HepG2 (cell line): ENCODE results near the gene R3HDM4. TPM values are rescaled to one million over a fixed set of nuclear protein-coding genes. Genes with fewer than 3 reads are reported as not detected.

Experiments
- CEBPG ChIP-seq: IDR thresholded peaks from 2 replicates; pipeline ENCODE4 v1.6.1; 2016
- CENPT ChIP-seq: sonication (generic); formaldehyde crosslinking; IDR thresholded peaks from 2 replicates; pipeline ENCODE4 v1.8.0; 2022; ENCODE audit warnings: low read depth, mild to moderate bottlenecking, moderate library complexity, missing genetic modification reagents
- HNRNPLL ChIP-seq: fragments of 200-400 bp; formaldehyde crosslinking; IDR thresholded peaks from 2 replicates; pipeline ENCODE4 v1.6.1; 2017; ENCODE audit warnings: mild to moderate bottlenecking, low read depth, low read length; ENCODE audit not compliant: poor library complexity, severe bottlenecking
- IRF9 ChIP-seq: sonication (generic); formaldehyde crosslinking; IDR thresholded peaks from 2 replicates; pipeline ENCODE4 v1.8.0; 2022; ENCODE audit warnings: missing genetic modification reagents, mild to moderate bottlenecking, borderline replicate concordance
- ISX ChIP-seq: sonication (generic); formaldehyde crosslinking; conservative IDR thresholded peaks from 2 replicates; pipeline ENCODE4 v1.5.0; 2020; ENCODE audit warnings: missing genetic modification reagents
- NFIC ChIP-seq: IDR thresholded peaks from 2 replicates; pipeline ENCODE4 v1.6.1; 2012; ENCODE audit warnings: mild to moderate bottlenecking, low read length, inconsistent platforms
- RAD51 ChIP-seq: fragments of 450-650 bp; IDR thresholded peaks from 2 replicates; pipeline ENCODE4 v1.6.1; 2016; ENCODE audit warnings: borderline replicate concordance
- SATB2 ChIP-seq: sonication (generic); formaldehyde crosslinking; IDR thresholded peaks from 2 replicates; pipeline ENCODE4 v1.5.0; 2020; ENCODE audit warnings: missing genetic modification reagents
- SMARCE1 ChIP-seq: fragments of 450-650 bp; IDR thresholded peaks from 2 replicates; pipeline ENCODE4 v1.6.1; 2017; ENCODE audit warnings: borderline replicate concordance
- SP4 ChIP-seq: sonication (generic); formaldehyde crosslinking; IDR thresholded peaks from 2 replicates; pipeline ENCODE4 v1.8.1; 2023; ENCODE audit warnings: mild to moderate bottlenecking, missing genetic modification reagents
- TP53 ChIP-seq: sonication (generic); formaldehyde crosslinking; conservative IDR thresholded peaks from 2 replicates; pipeline ENCODE4 v1.4.0; 2020; ENCODE audit warnings: missing genetic modification reagents
- ZBTB46 ChIP-seq: sonication (generic); formaldehyde crosslinking; IDR thresholded peaks from 2 replicates; pipeline ENCODE4 v1.4.0; 2020; ENCODE audit warnings: mild to moderate bottlenecking, missing genetic modification reagents, borderline replicate concordance
- ZNF484 ChIP-seq: sonication (generic); formaldehyde crosslinking; IDR thresholded peaks from 2 replicates; pipeline ENCODE4 v1.5.1; 2020; ENCODE audit warnings: mild to moderate bottlenecking, low read depth, missing genetic modification reagents, borderline replicate concordance
- ZNF556 ChIP-seq: sonication (generic); formaldehyde crosslinking; IDR thresholded peaks from 2 replicates; pipeline ENCODE4 v1.4.0; 2020; ENCODE audit warnings: mild to moderate bottlenecking, missing genetic modification reagents, borderline replicate concordance
- ZNF749 ChIP-seq: sonication (generic); formaldehyde crosslinking; IDR thresholded peaks from 2 replicates; pipeline ENCODE4 v1.8.0; 2022; ENCODE audit warnings: mild to moderate bottlenecking, missing genetic modification reagents, moderate library complexity, borderline replicate concordance
- ZNF883 ChIP-seq: sonication (generic); formaldehyde crosslinking; IDR thresholded peaks from 2 replicates; pipeline ENCODE4 v1.5.1; 2020; ENCODE audit warnings: mild to moderate bottlenecking, missing genetic modification reagents; ENCODE audit errors: not compliant biosample characterization
- polyA plus RNA-seq, 8 experiments: library from polyadenylated mRNA; depleted of rRNA in 3 of 8; stranded (reverse) in 7 of 8; unstranded in 1 of 8; fragments of >200 nt; fragmentation: Illumina TruSeq in 4 of 8; extraction: Trizol in 4 of 8; gene quantifications; 2 replicates each; pipeline versions ENCODE4 v1.2.1 to v1.2.3, GENCODE V29; 2011 to 2016; ENCODE audit warnings: low read depth in 4 of 8, missing spikeins in 1 of 8, mixed read lengths in 1 of 8; ENCODE audit not compliant: insufficient read depth in 1 of 8
- total RNA-seq, 5 experiments: library from RNA; depleted of rRNA; stranded (reverse); fragments of >200 nt; fragmentation: Illumina TruSeq; extraction: Trizol; gene quantifications; 2 replicates each; pipeline ENCODE4 v1.2.3, GENCODE V29; 2016; ENCODE audit warnings: low read depth in 1 of 5
- TF ChIP-seq, protein P1 (sequence below): sonication (generic); formaldehyde crosslinking; IDR thresholded peaks from 2 replicates; pipeline ENCODE4 v1.4.0; 2020; ENCODE audit warnings: missing genetic modification reagents
- TF ChIP-seq, protein P2 (sequence below): IDR thresholded peaks from 2 replicates; pipeline ENCODE4 v1.6.1; 2012; ENCODE audit warnings: low read length, improper control_type of control experiment
- TF ChIP-seq, protein P3 (sequence below), 2 experiments: fragments of 450-650 bp in 1 of 2; sonication (generic) in 1 of 2; formaldehyde crosslinking; IDR thresholded peaks; 2 replicates each; pipeline versions ENCODE4 v1.5.0 to v1.8.0; 2020 to 2022; ENCODE audit warnings: mild to moderate bottlenecking in 1 of 2, missing genetic modification reagents in 1 of 2
- TF ChIP-seq, protein P4 (sequence below): sonication (generic); formaldehyde crosslinking; IDR thresholded peaks from 2 replicates; pipeline ENCODE4 v1.5.0; 2020; ENCODE audit warnings: missing genetic modification reagents

R3HDM4 gene
- total and polyA plus RNA-seq, 2 of the 13 experiments (the other 11 are each of a cell fraction or from before 2014, with no cell fraction given) = 26.2 to 26.9 TPM

DNA sequence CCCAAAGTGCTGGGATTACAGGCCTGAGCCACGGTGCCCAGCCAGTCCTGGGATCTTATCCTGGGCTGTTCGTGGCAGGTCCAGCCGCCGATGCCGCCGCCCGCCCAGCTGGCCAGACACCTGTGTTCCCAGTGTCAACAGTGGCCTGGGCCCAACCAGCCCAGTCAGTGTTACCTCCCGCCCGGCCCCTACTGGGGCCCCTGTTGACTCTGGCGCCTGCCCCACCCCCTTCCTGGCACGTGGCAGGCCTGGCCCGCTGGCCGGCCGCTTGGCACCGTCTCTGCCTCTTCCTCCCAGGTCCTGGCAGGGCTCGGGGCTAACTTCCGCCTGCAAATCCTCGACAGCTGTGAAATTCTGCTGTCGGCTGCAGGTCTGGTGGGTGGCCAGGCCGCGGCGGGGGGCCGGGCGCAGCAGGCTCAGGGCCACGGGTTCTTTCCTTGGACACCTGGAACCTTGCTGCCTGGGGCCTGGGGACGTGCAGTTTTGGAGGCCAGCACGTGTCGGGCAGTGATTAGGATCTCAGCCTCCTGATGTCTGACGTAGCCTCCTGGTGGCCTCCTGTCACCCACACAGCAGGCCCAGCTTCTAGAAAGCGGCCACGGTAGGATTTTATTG lies 22.0 kb upstream of the R3HDM4 start (continued):
- no peak for TF ChIP-seq ZNF484 (CRISPR knock-in tag)
- peak; percentile 51 for TF ChIP-seq CEBPG
- TF ChIP-seq, protein P1, sequence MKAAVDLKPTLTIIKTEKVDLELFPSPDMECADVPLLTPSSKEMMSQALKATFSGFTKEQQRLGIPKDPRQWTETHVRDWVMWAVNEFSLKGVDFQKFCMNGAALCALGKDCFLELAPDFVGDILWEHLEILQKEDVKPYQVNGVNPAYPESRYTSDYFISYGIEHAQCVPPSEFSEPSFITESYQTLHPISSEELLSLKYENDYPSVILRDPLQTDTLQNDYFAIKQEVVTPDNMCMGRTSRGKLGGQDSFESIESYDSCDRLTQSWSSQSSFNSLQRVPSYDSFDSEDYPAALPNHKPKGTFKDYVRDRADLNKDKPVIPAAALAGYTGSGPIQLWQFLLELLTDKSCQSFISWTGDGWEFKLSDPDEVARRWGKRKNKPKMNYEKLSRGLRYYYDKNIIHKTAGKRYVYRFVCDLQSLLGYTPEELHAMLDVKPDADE (CRISPR knock-in tag) = no peak
- TF ChIP-seq IRF9 = peak; percentile 48
- peak; percentile 88; the same call in 1 of the 2 replicates for TF ChIP-seq ZNF556 (CRISPR knock-in tag)
- no peak; the same call in 1 of the 2 replicates for TF ChIP-seq ZNF749 (CRISPR knock-in tag)
- TF ChIP-seq ZBTB46 = 0 out of 2 replicates have a peak, but pooled peaks have one; percentile 61
- peak; percentile 53 for TF ChIP-seq HNRNPLL
- TF ChIP-seq, protein P2, sequence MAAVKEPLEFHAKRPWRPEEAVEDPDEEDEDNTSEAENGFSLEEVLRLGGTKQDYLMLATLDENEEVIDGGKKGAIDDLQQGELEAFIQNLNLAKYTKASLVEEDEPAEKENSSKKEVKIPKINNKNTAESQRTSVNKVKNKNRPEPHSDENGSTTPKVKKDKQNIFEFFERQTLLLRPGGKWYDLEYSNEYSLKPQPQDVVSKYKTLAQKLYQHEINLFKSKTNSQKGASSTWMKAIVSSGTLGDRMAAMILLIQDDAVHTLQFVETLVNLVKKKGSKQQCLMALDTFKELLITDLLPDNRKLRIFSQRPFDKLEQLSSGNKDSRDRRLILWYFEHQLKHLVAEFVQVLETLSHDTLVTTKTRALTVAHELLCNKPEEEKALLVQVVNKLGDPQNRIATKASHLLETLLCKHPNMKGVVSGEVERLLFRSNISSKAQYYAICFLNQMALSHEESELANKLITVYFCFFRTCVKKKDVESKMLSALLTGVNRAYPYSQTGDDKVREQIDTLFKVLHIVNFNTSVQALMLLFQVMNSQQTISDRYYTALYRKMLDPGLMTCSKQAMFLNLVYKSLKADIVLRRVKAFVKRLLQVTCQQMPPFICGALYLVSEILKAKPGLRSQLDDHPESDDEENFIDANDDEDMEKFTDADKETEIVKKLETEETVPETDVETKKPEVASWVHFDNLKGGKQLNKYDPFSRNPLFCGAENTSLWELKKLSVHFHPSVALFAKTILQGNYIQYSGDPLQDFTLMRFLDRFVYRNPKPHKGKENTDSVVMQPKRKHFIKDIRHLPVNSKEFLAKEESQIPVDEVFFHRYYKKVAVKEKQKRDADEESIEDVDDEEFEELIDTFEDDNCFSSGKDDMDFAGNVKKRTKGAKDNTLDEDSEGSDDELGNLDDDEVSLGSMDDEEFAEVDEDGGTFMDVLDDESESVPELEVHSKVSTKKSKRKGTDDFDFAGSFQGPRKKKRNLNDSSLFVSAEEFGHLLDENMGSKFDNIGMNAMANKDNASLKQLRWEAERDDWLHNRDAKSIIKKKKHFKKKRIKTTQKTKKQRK = no peak
- TF ChIP-seq ISX = 0 out of 2 replicates have a peak, but pooled peaks have one; percentile 40
- TF ChIP-seq ZNF883 (CRISPR knock-in tag) = no peak
- peak; percentile 28; the same call in 1 of the 2 replicates for TF ChIP-seq CENPT
- peak; percentile 80 for TF ChIP-seq SP4 (CRISPR knock-in tag)
- TF ChIP-seq SATB2 = 0 out of 2 replicates have a peak, but pooled peaks have one; percentile 59
- TF ChIP-seq SMARCE1 = no peak
- no peak; the same call in 1 of the 2 replicates for TF ChIP-seq NFIC
- TF ChIP-seq, protein P3, sequence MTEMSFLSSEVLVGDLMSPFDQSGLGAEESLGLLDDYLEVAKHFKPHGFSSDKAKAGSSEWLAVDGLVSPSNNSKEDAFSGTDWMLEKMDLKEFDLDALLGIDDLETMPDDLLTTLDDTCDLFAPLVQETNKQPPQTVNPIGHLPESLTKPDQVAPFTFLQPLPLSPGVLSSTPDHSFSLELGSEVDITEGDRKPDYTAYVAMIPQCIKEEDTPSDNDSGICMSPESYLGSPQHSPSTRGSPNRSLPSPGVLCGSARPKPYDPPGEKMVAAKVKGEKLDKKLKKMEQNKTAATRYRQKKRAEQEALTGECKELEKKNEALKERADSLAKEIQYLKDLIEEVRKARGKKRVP (CRISPR knock-in tag; IDR thresholded peaks at IDR 0.05) = peak in 1 of 2 experiments; percentile 41; a peak in 1 of 4 replicates
- TF ChIP-seq TP53 (CRISPR knock-in tag) = peak; percentile 77; the same call in 1 of the 2 replicates
- TF ChIP-seq, protein P4, sequence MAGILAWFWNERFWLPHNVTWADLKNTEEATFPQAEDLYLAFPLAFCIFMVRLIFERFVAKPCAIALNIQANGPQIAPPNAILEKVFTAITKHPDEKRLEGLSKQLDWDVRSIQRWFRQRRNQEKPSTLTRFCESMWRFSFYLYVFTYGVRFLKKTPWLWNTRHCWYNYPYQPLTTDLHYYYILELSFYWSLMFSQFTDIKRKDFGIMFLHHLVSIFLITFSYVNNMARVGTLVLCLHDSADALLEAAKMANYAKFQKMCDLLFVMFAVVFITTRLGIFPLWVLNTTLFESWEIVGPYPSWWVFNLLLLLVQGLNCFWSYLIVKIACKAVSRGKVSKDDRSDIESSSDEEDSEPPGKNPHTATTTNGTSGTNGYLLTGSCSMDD (CRISPR knock-in tag) = no peak
- no peak for TF ChIP-seq RAD51
